Chondrocyte (in vitro differentiated cells): ENCODE measurements around the gene AXIN1. TPM values are rescaled to one million over a fixed set of nuclear protein-coding genes. Genes with fewer than 3 reads are reported as not detected.
A peak's percentile ranks its signal among the peaks of the same experiment; 100 is the strongest.
"Not testable (repeated sequence)": the region's sequence is repeated elsewhere in the genome, so short reads cannot be mapped to it uniquely, and the experiment has no call there.

Source experiments
- DNase-seq: peaks from one replicate; pipeline ENCODE4 v3.0.0; 2021; ENCODE audit warnings: mixed read lengths, low spot score
- H3K27ac Mint-ChIP-seq: one replicate; pipeline ENCODE4 v1.8.0; 2021; ENCODE audit warnings: mild to moderate bottlenecking, moderate library complexity, mixed read lengths; ENCODE audit not compliant: unreplicated experiment
- H3K27me3 Mint-ChIP-seq: 2 replicates; pipeline ENCODE4 v1.8.0; 2021; ENCODE audit warnings: low read depth, mixed read lengths
- H3K36me3 Mint-ChIP-seq: 2 replicates; pipeline ENCODE4 v1.8.0; 2021; ENCODE audit warnings: low read depth, mixed read lengths
- H3K4me1 Mint-ChIP-seq: 2 replicates; pipeline ENCODE4 v1.8.0; 2021; ENCODE audit warnings: low read depth, mild to moderate bottlenecking, mixed read lengths
- H3K4me3 Mint-ChIP-seq: one replicate; pipeline ENCODE4 v1.8.0; 2021; ENCODE audit warnings: mild to moderate bottlenecking, moderate library complexity, mixed read lengths; ENCODE audit not compliant: unreplicated experiment
- H3K9me3 Mint-ChIP-seq: 2 replicates; pipeline ENCODE4 v1.8.0; 2021; ENCODE audit warnings: low read depth, mixed read lengths
- total RNA-seq: library from RNA; stranded (reverse); gene quantifications from 3 replicates; pipeline ENCODE4 v1.2.1, GENCODE V29; 2021
- TF ChIP-seq, protein P1 (sequence below): fragments of 200-600 bp; sonication (generic); IDR thresholded peaks from 2 replicates; pipeline ENCODE4 v1.5.0; 2021; ENCODE audit warnings: antibody characterized with exemption, mild to moderate bottlenecking, moderate library complexity

The AXIN1 gene
- total RNA-seq, 1 donor from 2014 or later = 27.2 TPM

DNA sequence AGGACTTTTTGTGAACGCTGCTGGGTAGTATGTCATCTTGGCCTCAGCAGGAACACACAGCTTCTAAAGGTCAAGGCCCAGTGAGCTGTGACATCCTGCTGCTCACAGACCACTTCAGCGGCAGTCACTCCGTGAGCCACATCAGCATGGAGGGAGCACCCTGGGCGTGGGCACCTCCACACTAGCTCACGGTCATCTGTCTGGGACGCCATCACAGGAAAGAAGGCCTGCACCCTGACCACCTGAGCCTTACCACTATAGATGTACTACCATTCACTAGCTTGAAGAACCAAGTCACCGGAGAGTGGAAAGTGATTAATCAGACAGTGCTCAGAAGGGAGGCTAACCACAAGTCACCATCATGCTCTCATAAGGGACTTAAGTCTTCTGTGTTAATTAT lies 3.3 kb downstream of the AXIN1 start:
- H3K27ac Mint-ChIP-seq = no peak overlapping the region
- TF ChIP-seq, protein P1, sequence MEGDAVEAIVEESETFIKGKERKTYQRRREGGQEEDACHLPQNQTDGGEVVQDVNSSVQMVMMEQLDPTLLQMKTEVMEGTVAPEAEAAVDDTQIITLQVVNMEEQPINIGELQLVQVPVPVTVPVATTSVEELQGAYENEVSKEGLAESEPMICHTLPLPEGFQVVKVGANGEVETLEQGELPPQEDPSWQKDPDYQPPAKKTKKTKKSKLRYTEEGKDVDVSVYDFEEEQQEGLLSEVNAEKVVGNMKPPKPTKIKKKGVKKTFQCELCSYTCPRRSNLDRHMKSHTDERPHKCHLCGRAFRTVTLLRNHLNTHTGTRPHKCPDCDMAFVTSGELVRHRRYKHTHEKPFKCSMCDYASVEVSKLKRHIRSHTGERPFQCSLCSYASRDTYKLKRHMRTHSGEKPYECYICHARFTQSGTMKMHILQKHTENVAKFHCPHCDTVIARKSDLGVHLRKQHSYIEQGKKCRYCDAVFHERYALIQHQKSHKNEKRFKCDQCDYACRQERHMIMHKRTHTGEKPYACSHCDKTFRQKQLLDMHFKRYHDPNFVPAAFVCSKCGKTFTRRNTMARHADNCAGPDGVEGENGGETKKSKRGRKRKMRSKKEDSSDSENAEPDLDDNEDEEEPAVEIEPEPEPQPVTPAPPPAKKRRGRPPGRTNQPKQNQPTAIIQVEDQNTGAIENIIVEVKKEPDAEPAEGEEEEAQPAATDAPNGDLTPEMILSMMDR = no peak
- DNase-seq = no peak
- H3K9me3 Mint-ChIP-seq = no peaks in the 10 kb centered on the region
- no peaks in the 10 kb centered on the region for H3K27me3 Mint-ChIP-seq
- H3K36me3 Mint-ChIP-seq = peaks cover 5% of the 10 kb centered on the region
- H3K4me1 Mint-ChIP-seq = peaks cover 33% of the 10 kb centered on the region
- H3K4me3 Mint-ChIP-seq = peak overlapping the region; percentile 12

- not testable (repeated sequence) for H3K36me3 Mint-ChIP-seq
Observed at GRCh38 chr16:348495-348894, 4.0 kb downstream of the AXIN1 start.

GRCh38 chr16:347203-347602 lies 5.3 kb downstream of the AXIN1 start:
- H3K4me1 Mint-ChIP-seq = peaks cover 33% of the 10 kb centered on the region
- peaks cover 5% of the 10 kb centered on the region for H3K36me3 Mint-ChIP-seq
- no peak overlapping the region for H3K4me3 Mint-ChIP-seq
- H3K27me3 Mint-ChIP-seq = no peaks in the 10 kb centered on the region
- TF ChIP-seq, protein P1 = no peak
- H3K27ac Mint-ChIP-seq = no peak overlapping the region
- no peak for DNase-seq
- no peaks in the 10 kb centered on the region for H3K9me3 Mint-ChIP-seq

More at GRCh38 chr16:348495-348894, 4.0 kb downstream of the AXIN1 start:
- peaks cover 33% of the 10 kb centered on the region for H3K4me1 Mint-ChIP-seq
- not testable (repeated sequence) for DNase-seq, H3K4me3 Mint-ChIP-seq, H3K27ac Mint-ChIP-seq, H3K27me3 Mint-ChIP-seq, H3K9me3 Mint-ChIP-seq

GRCh38 chr16:346587-346986 lies 5.9 kb downstream of the AXIN1 start:
- Mint-ChIP-seq H3K4me1 (peaks cover 33% of the 10 kb centered on the region), H3K27me3 (no peaks in the 10 kb centered on the region), H3K4me3 (no peak overlapping the region), H3K9me3 (no peaks in the 10 kb centered on the region), H3K27ac (peak overlapping the region; percentile 49), H3K36me3 (peaks cover 7% of the 10 kb centered on the region)
- DNase-seq = no peak
- TF ChIP-seq, protein P1 = no peak

- TF ChIP-seq, protein P1 = no peak
- Mint-ChIP-seq H3K4me1 (peaks cover 27% of the 10 kb centered on the region), H3K9me3 (no peaks in the 10 kb centered on the region), H3K4me3 (no peak overlapping the region), H3K27me3 (no peaks in the 10 kb centered on the region), H3K36me3 (peaks cover 7% of the 10 kb centered on the region), H3K27ac (no peak overlapping the region)
- no peak for DNase-seq
Observed at GRCh38 chr16:345772-346171, 6.8 kb downstream of the AXIN1 start.

GRCh38 chr16:342455-343213 lies 9.9 kb downstream of the AXIN1 start:
- DNase-seq = no peak
- peaks cover 26% of the 10 kb centered on the region for H3K4me1 Mint-ChIP-seq
- peaks cover 7% of the 10 kb centered on the region for H3K36me3 Mint-ChIP-seq
- H3K27ac Mint-ChIP-seq = no peak overlapping the region
- no peaks in the 10 kb centered on the region for H3K9me3 Mint-ChIP-seq
- no peak overlapping the region for H3K4me3 Mint-ChIP-seq
- H3K27me3 Mint-ChIP-seq = no peaks in the 10 kb centered on the region
- TF ChIP-seq, protein P1 = no peak

DNA sequence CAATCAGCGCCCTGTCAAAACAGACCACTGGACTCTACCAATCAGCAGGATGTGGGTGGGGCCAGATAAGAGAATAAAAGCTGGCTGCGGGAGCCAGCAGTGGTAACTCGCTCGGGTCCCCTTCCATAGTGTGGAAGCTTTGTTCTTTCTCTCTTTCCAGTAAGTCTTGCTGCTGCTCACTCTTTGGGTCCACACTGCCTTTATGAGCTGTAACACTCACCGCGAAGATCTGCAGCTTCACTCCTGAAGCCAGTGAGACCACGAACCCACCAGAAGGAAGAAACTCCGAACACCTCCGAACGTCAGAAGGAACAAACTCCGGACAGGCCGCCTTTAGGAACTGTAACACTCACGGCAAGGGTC lies 10.6 kb downstream of the AXIN1 start:
- H3K9me3 Mint-ChIP-seq, H3K27ac Mint-ChIP-seq, H3K27me3 Mint-ChIP-seq, H3K36me3 Mint-ChIP-seq, H3K4me3 Mint-ChIP-seq, DNase-seq: not testable (repeated sequence)
- H3K4me1 Mint-ChIP-seq = peaks cover 20% of the 10 kb centered on the region

GRCh38 chr16:341095-341973 lies 11.2 kb downstream of the AXIN1 start:
- H3K27me3 Mint-ChIP-seq, H3K4me3 Mint-ChIP-seq, H3K9me3 Mint-ChIP-seq, H3K36me3 Mint-ChIP-seq, H3K27ac Mint-ChIP-seq, DNase-seq: not testable (repeated sequence)
- peaks cover 16% of the 10 kb centered on the region for H3K4me1 Mint-ChIP-seq
